Epidermal melanocyte (primary cell): ENCODE data around the gene SLC22A5.
"Not testable (repeated sequence)": the region's sequence is repeated elsewhere in the genome, so short reads cannot be mapped to it uniquely, and the experiment has no call there.

ENCODE experiments used
- DNase-seq: peaks from one replicate; pipeline ENCODE4 v3.0.0; 2011; ENCODE audit warnings: low spot score; ENCODE audit not compliant: insufficient read length

SLC22A5 gene

DNA sequence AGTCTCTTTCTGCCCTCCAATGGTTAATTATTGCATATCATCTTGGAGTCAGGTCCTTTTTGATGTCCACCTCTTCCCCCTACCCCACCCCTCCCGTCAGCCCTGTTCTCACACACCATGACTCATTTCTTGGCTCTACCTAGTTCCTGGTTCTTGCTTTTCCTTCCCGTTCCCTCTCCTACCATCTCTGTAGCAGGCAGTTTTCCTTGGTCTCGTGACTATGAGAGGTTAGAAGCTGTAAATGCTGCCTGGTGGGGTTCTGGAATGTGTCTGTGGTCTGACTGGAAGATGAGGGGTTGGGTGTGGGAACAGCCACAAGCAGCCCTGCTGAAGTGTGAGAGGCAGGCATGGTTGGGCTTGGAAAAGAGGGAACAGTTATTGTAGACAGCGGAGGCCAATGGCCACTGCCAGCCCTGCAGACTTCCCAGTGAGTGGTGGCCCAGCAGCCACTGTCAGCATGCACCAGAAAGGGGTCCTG lies 18.2 kb downstream of the SLC22A5 start:
- DNase-seq = peak; percentile 63

DNA sequence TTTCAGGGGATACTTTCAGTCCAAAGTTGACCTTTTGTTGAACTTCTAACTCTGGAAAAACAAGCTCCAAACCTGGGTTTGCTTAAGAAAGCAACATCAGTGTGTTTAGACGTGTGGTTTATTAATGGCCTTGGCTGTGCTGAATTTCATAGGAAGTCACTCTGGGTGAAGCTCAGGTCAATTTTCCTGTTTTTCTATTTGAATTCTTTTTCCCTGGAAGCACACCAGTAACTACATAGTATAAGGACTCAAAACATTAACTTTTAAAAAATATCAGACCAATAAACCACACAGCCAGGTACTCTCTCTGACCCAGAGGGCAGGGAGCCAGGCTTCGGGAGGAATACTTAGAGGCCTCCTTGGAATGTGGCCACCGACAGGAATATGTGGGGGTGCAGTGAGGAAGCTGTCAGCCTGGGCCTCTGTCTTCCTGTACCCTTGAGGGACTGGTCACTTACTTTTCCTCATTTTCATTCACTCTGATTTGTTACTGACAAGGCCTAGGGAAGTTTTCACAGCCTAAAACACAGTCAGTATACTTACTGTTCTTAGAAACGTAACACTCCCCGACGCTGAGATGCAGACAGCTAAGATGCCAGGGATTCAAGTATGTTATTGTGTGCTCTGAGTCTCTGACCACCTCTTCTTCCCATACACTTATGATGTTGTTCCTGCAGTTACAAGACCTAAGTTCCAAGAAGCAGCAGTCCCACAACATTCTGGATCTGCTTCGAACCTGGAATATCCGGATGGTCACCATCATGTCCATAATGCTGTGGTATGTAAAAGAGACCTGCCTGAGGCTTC lies 18.9 kb downstream of the SLC22A5 start:
- DNase-seq = no peak

DNA sequence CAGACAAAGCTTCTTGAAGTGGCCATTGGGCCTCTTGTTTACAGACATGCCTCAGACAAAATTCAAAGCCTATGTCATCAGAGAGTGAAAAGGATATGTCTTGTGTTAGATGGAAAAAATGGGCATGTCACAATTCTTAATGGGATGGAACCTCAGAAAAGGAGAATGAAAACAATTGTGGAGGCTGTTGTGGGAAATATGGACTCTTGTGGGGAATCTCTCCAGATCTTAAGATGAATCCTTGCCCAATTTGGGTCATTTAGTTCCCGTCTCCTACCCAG lies 19.5 kb downstream of the SLC22A5 start:
- no peak for DNase-seq

DNA sequence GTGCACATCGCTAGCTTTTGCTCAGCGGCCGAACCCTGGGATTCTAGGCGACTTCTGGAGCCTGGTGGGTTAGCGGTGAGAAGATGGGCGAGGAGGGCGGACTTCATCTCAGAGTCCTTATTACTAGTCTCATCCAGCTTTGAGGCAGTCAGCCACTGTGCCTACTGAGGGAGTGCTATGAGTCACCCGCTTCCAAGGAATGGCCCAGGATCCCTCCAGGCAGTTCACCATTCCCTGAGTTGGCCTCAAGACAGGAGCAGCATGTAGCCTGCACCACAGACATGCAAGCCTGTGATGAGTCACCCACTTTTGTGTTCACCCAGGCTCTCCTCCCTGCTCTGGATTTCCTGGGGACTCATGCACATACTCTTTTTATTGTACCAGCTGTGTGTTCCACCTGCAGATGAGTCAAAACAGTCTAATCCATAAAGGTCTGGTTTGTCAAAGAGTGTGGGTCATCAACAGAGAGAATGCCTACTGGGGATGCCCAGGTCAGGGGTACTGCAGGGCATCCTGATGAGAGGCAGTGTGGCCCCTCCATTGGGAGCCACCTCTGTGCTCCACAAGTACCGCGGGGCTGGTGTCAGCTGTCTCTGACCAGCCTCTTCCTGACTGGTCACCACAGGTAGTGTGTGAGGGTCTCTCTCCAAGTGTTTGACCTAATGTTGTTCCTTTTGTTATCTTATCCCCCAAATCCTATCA lies 20.2 kb downstream of the SLC22A5 start:
- DNase-seq = peak; percentile 84

DNA sequence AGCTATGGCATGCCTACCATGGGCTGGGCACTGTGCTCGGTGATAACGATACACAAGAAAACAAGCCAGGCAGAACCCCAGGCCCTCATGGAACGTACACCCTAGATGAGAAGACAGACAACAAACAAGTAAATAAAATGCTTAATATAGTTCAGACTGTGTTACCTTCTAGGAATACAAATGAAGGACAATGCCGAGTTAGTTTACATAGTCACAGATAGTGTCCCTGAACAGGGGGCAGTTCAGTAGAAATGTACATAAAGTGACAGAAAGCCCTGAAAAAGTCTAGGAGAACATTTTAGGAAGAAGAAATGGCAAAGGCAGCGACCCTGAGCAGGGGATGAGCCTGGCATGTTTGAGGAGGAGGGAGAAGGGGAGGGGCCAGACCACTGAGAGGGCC lies 21.7 kb downstream of the SLC22A5 start:
- no peak for DNase-seq

DNA sequence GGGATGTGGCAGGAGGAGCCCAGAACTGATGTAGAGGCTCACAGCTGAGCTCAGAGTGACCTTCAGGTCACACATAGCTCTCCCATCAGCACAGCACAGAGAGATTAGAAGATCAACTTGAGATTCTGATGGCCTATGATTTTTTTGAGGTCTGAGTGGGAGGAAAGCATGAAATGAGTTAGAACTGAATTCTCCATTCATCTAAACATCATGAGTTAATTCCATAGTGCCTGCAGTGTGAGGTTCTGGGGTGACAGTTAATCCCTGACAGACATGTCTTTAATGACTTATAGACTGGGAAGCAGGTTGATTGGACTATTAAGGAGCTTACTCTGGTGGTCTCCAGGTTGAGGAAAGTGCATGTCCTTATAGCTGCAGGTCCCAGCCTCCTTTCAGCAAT lies 22.4 kb downstream of the SLC22A5 start:
- no peak for DNase-seq

DNA sequence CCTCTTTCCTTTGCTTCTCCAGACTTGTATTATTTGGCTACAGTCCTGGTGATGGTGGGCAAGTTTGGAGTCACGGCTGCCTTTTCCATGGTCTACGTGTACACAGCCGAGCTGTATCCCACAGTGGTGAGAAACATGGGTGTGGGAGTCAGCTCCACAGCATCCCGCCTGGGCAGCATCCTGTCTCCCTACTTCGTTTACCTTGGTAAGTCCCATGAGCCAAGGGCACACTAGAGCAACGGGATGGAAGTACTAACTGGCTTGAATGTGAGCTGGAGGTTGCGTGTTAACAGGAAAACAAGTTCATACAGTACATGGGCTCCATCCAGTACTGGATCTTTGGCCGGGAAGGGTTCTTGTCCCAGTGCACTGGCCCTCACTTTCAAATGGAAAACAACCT lies 22.9 kb downstream of the SLC22A5 start:
- DNase-seq = no peak

DNA sequence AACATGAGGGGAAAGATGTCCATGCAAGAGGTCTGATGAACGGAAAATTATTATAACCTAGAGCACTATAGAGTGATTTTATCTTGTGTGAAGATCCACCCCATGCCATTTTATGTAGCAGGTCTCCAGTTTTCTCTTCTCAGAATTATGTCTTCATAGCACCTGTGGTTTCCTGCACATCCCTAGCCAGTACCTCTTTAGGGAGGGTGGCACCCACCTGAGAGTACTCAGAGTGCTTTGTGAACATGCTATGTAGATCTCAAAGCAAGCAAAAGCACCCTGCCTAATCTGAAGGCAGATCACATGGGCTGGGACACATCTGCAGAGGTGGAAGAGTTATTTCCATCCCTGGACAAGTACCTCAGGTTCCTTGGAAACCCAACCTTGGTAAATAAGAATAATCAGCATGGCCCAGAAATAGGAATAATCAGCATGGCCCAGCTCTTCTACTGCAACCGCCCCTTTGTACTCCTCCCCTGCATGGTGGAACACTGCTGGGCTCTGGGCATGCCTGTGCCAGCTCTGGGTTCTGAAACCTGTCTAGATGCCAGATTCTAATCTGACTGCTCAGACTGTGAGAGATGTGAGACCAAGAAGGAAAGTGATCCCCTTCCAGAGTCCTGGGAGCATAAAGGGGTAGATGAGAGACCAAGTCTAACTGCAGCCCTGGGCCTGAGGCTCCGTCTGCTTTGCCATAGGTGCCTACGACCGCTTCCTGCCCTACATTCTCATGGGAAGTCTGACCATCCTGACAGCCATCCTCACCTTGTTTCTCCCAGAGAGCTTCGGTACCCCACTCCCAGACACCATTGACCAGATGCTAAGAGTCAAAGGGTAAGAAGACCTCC lies 23.7 kb downstream of the SLC22A5 start:
- no peak for DNase-seq

DNA sequence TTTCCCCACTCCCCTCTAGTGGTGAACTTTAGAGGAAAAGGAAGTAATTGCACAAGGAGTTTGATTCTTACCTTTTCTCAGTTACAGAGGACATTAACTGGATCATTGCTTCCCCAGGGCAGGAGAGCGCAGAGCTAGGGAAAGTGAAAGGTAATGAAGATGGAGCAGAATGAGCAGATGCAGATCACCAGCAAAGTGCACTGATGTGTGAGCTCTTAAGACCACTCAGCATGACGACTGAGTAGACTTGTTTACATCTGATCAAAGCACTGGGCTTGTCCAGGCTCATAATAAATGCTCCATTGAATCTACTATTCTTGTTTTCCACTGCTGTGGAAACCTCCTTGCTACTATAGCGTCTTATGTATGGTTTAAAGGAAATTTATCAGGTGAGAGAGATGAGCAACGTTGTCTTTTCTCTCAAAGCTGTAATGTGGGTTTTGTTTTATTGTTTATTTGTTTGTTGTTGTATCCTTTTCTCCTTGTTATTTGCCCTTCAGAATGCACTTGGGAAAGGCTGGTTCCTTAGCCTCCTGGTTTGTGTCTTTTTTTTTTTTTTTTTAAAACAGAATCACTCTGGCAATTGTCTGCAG lies 25.3 kb downstream of the SLC22A5 start:
- no peak for DNase-seq

DNA sequence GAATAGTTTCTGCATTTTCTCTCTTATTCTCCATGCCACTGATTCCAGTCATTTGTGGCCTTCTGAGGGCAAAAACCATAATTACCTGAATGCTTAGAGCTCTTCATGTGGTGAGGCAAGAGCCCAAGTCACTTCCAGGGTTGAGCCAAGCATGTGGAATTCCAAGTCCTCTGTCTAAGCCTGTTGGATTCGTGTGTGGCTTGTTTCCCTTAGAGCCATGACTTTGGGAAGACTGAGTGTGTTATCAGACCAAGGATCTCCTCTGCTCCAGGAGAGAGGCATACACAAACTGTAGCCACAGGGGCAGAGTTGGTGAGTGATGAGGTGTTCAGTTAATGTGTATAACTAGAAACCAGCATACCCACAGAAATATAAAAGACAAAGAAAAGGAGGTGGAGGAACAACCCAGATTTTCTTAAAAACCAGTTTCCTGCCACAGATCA lies 27.1 kb downstream of the SLC22A5 start:
- DNase-seq = no peak

DNA sequence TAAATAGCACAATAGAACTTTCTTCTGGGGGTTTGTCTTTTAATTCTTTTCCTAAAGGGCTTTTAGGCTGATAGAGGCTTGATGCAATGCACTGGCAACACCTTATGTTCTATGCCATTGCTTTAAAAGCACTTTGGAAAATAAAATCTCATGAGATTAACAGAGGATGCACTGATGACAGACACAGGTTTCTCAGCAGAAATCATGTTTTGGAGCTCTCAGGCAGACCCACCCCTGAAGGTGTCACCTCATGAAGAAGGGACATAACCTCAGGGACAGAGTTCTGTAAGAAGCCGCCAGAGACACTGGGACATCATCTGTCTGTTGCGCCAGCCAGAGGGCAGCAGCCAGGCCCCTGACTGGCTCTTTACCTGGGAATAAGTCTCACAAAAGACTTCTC lies 27.7 kb downstream of the SLC22A5 start:
- no peak for DNase-seq

DNA sequence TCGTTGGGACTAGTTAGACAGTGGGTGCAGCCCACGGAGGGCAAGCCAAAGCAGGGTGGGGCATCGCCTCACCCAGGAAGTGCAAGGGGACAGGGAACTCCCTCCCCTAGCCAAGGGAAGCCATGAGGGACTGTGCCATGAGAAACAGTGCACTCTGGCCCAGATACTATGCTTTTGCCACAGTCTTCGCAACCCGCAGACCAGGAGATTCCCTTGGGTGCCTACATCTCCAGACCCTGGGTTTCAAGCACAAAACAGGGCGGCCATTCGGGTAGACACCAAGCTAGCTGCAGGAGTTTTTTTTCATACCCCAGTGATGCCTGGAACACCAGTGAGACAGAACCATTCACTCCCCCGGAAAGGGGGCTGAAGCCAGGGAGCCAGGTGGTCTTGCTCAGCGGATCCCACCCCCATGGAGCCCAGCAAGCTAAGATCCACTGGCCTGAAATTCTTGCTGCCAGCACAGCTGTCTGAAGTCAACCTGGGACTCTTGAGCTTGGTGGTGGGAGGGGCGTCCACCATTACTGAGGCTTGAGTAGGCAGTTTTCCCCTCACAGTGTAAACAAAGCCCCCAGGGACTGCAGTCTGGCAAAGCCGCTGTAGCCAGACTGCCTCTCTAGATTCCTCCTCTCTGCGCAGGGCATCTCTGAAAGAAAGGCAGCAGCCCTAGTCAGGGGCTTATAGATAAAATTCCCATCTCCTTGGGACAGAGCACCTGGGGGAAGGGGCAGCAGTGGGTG lies 28.6 kb downstream of the SLC22A5 start:
- not testable (repeated sequence) for DNase-seq

DNA sequence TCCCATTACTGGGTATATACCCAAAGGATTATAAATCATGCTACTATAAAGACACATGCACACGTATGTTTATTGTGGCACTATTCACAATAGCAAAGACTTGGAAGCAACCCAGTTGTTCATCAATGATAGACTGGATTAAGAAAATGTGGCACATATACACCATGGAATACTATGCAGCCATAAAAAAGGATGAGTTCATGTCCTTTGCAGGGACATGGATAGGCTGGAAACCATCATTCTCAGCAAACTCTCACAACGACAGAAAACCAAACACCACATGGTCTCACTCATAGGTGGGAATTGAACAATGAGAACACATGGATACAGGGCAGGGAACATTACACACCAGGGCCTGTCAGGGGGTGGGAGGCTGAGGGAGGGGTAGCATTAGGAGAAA lies 34.5 kb downstream of the SLC22A5 start:
- DNase-seq = not testable (repeated sequence)

DNA sequence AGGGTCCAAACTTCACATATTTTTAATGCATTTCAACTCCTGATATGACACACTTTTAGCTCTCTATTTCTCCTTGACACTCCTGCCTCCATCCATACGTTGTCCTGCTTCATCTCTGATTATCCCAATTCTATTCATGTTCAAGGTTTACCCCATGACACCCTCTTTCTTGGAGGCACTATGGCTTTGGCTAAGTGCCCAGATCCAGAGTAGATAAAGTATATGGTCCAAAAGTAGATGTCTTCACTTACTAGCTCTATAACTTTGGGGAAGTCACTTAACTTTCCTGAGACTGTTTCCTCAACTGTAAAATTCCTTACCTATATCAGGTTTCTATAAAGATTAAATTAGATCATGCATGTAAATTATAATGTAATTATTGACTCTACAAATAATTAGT lies 36.1 kb downstream of the SLC22A5 start:
- DNase-seq = no peak

DNA sequence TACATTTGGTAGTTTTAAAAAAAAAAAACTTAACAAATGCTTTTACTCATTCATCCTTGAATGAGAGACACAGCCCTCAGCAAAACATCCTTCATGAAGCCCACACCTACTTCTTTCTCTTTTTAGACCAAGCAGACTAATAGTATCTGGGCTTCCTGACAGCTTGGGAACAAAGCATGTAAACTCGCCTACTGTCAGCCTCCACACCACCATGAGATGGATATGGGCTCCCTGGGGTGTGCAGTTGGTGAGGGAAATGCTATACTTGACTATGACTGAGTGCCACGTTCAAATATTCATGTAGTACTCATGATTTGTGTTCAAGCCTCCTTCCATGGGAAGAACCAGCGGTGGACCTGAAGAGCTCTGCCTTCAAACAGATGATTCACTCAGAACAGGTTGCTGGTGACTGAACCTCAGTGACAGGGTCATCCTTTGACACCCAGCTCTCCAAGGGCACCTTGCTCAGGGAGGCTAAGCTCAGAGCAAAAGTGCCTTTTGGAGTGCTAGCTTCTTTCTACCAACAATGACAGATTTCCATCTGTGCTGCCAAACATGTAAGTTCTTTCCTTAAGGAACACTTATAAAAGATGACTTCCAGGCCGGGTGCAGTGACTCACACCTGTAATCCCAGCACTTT lies 36.8 kb downstream of the SLC22A5 start:
- DNase-seq = no peak

DNA sequence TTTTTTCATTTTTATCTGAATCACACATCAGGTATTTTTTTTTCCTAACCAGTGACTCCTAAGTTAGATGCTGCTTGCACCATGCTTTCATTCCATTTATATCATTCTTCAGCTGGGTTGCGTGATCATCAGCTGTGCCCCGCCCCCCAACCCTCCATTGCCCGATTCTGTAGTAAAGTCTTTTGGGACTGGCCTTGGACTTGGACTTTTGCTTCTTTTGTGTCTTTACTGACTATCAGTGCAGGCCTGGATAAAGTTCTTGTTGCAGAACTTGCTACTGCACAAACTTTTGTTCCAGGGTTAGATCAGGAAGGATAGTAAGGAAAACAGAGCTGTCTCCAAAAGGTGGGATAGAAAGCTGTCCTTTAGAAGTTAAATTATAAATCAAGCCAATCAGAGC lies 38.5 kb downstream of the SLC22A5 start:
- no peak for DNase-seq

DNA sequence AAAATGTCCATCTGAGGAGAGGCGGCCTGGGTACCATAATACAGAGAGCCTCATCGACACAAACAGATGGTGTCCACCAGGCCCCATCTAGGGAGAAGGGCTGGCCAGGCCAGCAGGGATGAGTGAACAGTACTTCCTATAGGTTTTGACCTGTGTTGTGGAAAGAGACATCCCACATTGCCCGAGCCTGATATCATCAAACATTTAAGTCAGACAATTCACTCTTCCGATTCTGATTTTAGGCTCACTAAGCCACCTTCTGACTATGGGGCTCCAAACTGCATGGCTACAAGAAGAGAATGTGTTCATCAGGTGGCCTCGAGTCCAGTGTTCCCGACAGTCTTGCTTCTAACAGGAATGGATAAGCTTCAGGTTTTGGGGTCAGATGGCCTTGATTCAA lies 38.9 kb downstream of the SLC22A5 start:
- no peak for DNase-seq

DNA sequence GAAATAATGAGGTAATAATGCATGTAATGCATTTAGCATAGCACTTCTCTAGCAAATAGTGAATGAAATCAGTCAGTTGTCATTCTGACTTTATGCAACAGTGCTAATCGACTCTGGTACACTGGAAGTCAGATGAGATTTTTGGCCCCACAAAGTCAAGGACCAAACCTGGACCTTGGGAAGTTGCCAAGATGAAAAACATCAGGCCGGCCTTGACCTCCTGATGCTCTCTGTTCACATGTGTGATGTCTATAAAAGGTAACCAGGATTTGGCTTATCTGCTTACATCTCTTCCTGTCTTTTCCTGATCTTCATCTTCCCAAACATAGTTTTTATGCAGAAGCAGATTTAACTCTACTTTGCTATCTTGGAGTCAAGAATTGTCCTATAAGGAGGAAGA lies 39.5 kb downstream of the SLC22A5 start:
- no peak for DNase-seq

DNA sequence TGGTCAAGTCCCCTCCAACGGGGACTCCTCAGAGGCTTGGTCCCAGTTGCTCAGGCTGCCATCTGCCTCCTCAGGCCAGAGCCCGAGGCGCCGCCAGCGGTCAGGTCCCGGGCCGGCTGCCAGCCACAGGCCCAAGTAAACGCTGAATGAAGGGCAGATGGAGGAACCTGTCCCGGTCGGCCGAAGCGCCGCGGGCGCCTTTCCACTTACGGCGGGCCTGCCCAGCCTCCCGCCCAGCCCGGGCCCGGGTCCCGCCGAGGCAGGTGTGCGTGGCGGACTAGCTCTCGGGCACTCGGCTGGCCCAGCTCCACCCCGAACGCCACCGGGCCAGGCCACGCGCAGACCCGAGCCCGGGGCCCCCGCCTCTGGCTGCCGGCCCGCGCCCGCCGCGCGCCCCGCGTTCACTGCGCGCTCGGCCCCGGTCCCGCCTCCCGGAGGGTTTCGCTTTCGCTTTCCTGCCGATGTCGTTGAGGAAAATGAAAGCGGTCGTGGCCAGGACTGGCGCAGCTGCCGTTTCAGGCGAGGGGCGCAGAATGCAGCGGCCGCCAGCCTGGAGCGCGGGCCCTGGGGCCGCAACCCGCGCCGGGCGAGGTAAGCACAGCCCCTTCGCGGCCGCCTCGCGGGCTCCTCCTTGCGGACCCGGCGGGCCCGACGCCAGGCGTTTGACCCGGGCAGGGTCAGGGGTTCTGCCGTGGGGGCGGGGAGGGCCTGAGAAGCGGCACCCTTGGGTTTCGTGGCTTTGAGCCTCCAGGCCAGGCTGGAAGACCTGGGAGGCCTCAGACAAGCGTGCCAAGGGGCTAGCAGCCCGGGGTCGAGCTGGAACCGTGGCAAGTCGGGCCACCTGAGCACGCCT lies 41.2 kb downstream of the SLC22A5 start:
- DNase-seq = peak; percentile 52
